GM21737 (cell line): Measurements from ENCODE around the gene ZBP1.

Experiments used
- ATAC-seq: cut with Tn5 transposase; IDR thresholded peaks from one replicate; pipeline ENCODE4 v1.9.1; 2021; ENCODE audit warnings: mild to moderate bottlenecking, moderate library complexity; ENCODE audit not compliant: unreplicated experiment

ZBP1 gene

DNA sequence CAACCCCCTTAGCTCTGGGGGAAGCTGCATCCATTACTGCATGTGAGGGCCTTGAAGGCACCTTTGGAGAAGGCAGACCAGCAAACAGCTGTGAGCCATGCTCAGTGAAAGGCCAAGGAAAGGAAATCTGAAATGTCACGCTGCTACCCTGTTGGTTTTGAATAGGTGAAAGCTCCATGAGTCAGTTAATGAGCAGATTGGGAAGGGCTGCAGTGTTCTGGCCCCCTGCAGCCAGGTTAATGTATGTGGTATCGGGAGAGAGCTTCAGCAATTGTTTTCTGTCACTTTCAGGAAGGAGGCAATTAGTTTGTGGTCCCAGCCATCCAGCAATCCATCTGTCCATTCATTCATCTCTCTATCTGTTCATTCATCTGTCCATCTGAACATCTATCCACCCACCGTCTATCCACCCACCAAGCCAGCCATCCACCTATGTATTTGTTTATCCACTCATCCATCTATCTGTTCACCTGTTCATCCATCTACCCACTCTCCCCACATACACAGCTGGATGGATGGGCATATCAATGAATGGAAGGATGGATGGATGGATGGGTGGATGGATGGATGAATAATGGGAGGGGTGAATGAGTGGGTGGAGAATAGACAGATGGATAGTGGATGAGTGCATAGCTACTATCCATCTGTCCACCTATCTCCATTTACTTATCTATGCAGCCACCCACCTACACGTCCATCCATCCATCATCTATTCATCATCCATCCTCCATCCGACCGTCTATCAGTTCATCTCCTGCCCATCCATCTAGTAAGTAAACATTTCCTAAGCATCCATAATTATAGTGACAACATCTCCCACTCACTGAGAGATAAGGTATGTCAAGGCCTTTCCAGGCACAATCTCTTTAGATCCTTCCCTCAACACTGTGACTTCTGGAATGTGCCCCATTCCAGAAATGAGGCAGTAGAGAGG is 43.3 kb downstream of the ZBP1 start:
- ATAC-seq = no peak

DNA sequence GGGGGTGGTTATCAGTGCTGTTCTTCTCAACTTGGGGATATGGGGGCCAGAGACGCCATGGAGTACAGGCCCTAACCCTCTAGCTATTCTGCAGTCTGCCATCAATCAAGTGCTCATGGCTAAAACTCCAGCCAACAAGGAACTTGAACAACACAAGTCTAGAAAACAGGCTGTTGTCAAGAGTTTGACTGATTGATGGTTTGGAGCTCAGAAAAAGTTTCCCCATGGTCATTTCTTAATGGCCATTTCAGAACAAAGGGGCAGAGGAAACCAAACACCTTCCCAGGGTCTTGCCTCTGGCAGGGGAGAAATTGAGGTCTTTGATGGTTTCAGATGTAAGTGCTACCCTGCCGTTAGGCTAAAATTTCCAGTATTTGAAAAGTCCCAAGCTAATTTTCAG is 44.2 kb downstream of the ZBP1 start:
- ATAC-seq = no peak

DNA sequence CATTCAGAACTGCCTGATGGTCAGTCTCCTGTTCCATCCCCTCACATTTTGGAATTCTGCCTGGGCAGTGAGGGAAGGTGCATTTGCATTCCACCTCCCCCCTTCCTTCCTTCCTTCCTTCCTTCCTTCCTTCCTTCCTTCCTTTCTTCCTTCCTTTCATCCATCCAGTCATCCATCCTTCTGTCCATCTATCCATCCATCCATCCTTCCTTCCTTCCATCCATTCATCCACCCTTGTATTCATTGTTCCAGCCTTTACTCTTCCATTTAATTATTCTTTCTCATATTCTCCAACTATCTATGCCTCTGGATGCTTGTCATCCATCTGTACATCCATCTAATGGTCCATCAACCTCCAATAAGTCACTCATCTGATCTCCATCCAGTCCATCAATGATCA is 45.3 kb downstream of the ZBP1 start:
- no peak for ATAC-seq

DNA sequence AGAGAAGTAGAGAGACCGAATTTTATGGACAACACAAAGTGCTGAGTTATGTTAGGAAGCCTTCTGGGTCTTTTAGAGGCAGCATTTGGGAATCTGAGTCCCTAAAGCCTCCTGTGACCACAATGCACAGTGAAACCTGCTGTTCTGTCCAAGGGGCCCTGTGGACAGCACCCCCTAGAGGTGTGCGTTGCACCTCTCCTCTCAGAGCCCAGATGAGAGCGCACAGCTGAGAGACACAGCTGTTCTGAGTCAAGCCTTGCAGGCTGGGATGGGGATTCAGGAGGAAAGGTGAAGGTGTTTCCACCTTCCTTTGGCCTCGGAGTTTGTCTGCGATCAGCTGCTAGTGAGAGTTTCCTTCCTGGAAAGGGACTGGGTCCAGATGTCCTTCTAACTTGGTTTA is 46.3 kb downstream of the ZBP1 start:
- ATAC-seq = no peak

DNA sequence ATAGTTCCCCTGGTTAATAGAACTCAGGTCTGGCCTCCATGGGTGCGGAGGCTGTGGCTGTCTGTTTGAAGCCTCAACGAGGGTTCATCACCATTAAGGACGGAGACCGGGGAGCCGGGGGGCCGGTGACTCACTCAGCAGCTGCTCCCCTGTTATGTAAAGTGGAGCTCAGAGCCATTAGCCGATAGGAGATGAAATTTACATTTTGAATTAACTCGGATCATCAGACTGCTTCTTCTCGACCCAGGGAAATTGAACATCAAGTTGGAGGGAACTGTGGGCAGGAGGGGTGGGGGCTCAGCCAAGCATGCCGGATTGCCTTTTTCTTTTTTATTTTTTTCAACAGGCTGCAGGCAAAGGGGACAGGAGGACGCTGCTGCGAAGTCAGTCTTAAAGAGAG is 47.0 kb downstream of the ZBP1 start:
- ATAC-seq = no peak

DNA sequence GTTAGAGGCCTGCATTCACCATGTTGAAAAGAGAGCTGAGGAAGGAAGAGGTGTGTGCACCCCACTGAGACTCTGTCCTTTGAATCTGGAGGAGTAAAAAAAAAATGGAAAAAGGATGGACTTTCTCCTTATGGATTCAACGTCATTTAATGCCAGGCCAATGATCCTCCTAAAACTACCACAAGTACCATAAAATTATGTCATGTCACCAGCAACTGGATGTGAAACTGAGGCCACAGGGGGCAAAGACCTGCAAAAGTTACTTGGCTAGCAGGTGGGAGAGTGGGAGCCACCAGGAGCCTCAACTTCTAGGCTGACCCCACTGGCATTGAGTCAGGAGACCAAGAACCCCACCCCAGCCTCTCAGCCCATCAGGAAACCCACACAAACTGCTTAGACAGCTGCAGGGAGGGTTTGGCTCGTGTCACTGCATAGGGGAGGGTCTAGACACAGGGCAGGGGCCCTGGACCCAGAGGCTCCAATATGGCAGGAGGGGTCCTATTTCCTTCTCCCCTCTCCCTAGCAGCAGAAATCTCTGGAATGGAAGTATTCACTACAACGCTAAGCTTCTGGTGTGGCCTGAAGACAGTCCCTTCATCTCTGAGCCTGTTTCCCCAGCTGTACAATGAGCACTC is 48.3 kb downstream of the ZBP1 start:
- ATAC-seq = no peak

DNA sequence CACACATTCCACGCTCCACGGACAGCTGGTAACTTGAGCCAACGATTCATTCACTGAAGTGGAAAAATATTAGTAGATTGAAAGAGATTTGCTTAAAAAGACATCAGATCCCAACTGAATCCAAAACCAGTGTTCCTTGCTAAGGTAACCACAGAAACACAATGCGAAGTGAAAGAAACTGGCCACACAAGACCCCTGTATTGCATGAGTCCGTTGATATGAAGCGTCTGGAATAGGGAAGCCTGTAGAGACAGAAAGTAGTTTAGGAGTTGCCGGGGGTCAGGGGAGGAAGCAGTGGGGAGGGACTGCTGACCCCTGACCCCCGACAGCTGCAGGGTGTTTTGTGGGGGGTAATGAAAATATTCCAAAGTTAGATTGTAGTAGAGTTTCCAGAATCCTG is 49.3 kb downstream of the ZBP1 start:
- no peak for ATAC-seq

DNA sequence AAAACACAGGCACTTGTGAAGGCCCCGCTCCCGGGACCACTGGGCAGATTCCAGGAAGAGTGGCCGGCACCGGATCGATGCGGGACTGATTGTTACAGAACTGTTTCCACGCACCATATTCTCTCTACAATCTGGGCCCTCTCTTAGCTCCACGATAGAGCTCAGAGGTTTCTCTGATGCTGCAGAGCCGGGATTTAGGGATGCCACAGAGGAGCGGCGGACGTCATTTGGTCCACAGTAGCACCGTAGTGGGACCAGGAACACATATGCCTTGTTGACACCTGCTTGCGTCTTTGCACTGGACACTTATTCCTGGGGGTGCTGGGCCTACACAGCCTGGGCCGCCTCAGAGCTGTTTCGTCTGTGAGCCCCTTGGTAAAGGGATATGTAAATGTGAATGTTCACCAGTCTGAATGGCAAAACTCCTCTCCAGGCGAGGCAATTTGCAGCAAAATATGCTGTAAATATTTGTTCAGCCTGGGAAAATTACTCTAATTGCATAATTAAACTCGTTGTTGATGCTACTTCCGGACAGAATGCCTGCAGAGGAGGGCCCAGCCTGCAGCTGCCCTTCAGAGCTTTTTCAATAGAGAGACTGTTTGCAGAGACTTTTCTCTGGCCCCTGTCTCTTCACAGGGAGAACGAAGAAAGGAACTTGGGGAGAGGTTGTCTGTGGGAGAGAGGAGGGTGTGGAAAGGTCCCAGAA is 49.9 kb downstream of the ZBP1 start:
- ATAC-seq = no peak

DNA sequence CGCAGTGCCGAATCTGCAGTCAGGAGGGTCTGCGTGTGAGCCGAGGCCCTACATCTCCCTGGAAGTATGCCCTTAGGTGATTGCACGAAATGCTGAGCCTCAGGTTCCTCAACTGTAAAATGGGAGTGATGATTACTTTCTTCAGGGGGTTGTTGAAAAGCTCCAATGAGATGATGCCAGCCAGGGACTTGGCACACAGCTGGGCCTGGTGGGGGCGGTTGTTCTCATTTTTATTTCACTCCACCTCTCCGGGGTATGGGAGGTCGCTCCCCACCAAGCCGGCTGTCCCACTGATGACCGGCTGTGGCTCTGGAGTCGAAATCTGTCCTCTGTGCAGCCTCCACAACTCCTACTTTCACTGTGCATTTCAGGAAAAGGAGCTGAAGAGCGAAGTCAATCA is 51.3 kb downstream of the ZBP1 start:
- ATAC-seq = no peak

DNA sequence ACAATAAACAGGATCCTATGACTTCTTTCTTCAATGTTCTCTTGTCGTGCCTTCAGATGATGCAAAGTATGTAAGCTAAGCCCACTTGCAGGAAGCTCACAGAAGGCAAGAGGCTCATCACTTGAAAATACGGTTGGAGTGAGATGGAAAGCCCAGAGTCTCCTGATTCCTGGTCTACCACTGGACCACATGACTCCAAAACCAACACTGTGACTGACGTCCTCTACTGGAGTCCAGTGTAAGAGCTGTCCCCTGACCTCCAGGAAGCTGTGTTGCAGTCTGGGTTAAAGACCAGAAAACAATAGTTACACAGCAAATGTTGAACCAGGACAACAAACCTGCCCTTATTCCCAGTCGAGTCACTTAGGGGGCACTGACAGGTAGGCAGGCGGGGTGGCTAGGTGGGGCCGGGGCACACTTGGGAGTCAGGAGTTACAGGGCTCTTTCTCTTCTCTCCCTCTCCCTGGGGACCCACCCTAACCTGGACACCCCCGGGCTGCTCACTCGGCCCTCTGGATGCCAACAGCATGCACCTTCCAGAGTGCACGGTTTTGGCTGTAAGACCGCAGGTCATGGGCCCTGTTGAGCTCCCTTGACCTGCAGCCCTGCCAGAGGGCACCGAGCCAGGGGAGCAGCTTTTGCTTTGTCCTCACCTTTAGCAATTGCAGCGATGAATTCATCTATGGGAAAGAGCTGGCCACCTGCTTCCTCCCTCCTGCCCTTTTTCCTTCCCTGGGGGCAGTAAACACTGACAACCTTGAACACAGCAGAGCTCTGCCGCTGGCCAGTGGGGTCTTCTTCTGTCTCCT is 51.9 kb downstream of the ZBP1 start:
- no peak for ATAC-seq

DNA sequence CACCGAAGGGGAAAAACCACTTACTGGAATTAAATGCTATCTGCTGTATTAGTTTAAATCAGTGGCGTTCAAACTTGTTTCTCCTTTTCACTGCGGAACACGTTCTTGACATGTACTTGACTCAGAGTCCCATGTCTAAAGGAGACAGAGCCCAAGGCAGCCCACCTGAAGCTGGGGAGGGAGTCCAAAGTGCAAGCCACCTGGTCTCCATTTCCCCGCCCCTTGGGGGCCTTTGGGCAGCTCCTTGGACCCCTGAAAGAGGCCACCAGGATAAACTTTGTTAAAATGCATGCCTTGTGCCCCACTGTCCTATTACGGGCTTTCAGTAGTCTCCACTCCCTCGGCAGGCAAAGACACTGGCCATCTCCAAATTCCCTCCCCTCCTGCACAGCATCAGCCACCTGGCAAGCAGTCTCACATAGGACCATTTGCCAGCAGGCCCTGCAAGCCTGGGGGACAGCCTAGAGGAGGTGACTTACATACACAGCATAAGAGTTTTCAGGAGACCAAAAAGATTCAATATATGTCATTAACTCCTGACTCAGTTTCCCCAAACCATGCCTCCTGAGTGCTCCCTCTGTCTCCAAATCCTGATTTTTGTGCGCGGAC is 52.7 kb downstream of the ZBP1 start:
- no peak for ATAC-seq

DNA sequence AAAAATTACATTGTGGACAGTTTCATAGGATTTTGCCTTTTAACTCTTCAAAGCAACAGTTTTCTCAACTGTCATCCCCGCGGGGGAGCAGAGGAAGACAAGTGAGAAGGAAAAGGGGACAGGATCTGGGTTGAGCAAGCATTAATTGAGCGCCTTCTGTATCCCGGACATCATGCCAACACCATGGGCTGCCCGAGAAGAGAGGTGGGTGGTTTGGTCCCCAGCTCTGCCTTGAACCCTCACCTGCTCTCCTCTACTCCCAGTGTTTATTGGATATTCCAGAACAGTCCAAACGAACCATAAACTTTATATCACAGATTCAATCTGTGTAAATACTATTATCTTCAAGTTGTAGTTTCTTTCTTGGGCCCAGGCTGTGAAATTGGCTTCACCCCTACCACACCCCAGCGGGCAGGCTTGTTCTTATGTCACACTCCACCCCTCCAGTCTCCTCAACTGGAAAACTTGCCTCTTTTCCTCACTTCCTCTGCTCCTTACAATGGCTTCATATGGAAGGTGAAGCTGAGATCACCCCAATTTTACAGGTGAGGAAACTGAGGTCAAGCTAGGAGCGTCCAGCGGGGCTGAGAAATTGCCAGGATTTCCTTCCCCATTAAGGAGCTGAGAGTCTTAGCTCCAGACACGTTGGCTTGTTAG is 53.3 kb downstream of the ZBP1 start:
- ATAC-seq = no peak

DNA sequence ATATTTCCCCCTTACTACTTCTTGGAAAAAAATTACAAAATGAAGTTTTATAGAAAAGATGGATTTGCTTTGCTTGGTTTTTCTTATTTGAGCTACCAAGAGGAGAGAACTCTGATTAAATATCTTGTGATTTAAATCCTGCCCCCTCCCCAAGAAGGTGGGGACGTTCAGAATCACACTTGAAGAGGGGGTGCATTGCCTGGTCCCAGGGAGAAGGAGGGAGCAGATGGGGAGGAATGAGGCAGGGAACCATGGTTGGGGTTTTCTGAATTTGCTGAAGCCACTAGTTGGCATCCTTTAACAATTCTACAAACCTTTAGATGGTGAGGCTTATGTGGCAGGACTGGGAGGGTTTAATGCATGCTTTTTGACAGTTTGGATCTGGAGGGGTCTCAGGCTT is 53.8 kb downstream of the ZBP1 start:
- no peak for ATAC-seq

DNA sequence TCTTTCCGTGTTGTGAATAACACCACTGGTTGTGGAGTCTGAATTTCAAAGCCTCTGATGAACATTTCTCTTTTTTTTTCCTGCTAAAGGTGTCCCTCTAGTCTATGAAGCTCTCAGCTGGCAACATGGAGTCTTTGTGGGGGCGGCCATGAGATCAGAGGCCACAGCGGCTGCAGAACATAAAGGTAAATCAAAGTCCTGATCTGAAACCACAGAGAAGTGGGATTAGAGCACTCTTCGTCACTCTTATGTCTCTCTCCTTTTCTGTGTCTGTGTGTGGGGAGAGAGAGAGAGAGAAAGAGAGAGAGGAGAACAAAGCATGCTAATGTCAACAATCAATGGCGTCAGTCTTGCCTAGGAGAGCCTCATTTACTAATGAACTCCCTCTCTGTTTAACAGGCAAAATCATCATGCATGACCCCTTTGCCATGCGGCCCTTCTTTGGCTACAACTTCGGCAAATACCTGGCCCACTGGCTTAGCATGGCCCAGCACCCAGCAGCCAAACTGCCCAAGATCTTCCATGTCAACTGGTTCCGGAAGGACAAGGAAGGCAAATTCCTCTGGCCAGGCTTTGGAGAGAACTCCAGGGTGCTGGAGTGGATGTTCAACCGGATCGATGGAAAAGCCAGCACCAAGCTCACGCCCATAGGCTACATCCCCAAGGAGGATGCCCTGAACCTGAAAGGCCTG is 55.1 kb downstream of the ZBP1 start:
- ATAC-seq = no peak

DNA sequence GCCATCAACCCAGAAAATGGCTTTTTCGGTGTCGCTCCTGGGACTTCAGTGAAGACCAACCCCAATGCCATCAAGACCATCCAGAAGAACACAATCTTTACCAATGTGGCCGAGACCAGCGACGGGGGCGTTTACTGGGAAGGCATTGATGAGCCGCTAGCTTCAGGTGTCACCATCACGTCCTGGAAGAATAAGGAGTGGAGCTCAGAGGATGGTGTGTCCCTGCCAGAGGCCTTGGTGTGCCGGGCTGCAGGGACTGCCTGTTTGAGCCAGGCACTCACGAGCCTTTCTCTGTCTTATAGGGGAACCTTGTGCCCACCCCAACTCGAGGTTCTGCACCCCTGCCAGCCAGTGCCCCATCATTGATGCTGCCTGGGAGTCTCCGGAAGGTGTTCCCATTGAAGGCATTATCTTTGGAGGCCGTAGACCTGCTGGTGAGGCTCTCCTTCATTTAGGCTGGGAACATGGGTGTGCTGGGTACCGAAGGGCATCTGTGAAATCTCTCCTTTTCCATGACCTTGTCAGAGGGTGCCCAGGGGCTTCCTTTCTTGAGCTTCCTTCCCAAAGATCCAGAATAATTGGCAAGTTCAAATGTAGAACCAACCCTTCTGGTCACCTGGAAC is 55.9 kb downstream of the ZBP1 start:
- no peak for ATAC-seq

DNA sequence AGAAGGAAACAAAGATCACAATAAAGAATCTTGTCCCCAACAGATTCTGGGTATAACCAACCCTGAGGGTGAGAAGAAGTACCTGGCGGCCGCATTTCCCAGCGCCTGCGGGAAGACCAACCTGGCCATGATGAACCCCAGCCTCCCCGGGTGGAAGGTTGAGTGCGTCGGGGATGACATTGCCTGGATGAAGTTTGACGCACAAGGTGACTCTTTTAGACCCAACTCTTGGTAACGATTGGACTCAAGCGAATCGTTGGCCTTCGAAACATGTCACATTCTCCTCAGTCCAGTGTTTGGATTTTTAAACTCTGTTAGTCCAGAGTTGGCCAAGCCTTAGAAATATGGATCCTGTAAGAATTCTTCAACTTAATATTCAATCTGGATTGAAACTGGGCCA is 56.7 kb downstream of the ZBP1 start:
- no peak for ATAC-seq

DNA sequence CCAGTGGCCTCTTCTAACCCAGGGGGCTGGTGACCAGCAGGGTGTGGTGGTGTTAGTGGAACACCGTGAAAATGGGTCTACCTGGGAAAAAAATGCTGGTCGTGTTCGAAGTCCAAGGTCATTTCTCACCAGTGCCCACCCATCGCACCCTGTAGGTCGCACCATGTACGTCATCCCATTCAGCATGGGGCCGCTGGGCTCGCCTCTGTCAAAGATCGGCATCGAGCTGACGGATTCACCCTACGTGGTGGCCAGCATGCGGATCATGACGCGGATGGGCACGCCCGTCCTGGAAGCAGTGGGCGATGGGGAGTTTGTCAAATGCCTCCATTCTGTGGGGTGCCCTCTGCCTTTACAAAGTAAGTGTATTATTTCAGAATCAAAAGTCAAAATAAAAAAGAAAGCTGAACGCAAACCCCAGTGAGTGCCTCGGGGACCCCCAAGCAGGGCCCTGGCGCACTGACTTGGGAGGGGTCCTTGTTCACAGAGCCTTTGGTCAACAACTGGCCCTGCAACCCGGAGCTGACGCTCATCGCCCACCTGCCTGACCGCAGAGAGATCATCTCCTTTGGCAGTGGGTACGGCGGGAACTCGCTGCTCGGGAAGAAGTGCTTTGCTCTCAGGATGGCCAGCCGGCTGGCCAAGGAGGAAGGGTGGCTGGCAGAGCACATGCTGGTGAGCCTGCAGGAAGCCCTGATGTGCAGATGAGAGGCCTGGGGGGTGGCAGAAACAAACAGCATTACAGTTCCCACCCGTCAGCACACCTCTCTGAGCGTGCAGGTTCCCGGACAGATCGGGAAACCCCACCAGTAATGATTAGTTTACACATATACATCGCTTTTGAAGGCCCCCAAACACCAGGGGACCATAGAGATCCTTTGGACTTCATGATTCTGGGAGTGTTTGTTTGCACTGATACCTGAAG is 57.4 kb downstream of the ZBP1 start:
- no peak for ATAC-seq
